ENCODE data around the gene OR10A2.

DNA sequence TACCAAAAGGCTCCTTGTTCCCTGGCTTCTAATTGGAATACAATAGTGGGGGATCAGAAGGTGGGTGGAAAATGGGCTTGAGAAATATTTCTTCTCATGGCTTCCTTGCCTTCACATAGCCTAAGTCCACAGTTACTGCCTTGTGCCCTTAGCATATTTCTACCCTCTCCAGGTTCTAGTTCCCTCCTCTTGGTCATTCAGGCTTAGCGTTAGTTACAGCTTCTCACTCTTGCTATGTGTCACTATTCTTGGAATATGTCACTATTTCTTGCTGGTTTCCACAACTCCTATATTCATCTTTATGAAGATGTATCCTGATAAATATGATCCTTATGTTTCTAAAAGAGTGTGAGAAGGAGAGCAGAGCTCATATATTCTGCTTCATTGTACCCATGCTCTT, 27.0 kb downstream of the OR10A2 start:
- no peak for TF ChIP-seq POLR2AphosphoS5 (IDR thresholded peaks at IDR 0.05)
- TF ChIP-seq, protein P1, sequence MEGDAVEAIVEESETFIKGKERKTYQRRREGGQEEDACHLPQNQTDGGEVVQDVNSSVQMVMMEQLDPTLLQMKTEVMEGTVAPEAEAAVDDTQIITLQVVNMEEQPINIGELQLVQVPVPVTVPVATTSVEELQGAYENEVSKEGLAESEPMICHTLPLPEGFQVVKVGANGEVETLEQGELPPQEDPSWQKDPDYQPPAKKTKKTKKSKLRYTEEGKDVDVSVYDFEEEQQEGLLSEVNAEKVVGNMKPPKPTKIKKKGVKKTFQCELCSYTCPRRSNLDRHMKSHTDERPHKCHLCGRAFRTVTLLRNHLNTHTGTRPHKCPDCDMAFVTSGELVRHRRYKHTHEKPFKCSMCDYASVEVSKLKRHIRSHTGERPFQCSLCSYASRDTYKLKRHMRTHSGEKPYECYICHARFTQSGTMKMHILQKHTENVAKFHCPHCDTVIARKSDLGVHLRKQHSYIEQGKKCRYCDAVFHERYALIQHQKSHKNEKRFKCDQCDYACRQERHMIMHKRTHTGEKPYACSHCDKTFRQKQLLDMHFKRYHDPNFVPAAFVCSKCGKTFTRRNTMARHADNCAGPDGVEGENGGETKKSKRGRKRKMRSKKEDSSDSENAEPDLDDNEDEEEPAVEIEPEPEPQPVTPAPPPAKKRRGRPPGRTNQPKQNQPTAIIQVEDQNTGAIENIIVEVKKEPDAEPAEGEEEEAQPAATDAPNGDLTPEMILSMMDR (IDR thresholded peaks at IDR 0.05 in 8 of 11, conservative IDR thresholded peaks at IDR 0.05 in 3 of 11) = no peak
